T-helper 1 cell (primary cell): ENCODE measurements around the gene BLMH.
"Not testable (repeated sequence)": the region's sequence is repeated elsewhere in the genome, so short reads cannot be mapped to it uniquely, and the experiment has no call there.

Source experiments
- DNase-seq, 5 donors: peaks; one replicate each; pipeline ENCODE4 v3.0.0-alpha.2; 2012 to 2020

BLMH gene

GRCh38 chr17:30225919-30226553 is 65.7 kb downstream of the BLMH start:
- DNase-seq, result no peak

- DNase-seq, result no peak
These were observed 66.6 kb downstream of the BLMH start for GRCh38 chr17:30225112-30225511.

- no peak for DNase-seq
These were observed 67.3 kb downstream of the BLMH start for GRCh38 chr17:30224419-30224960.

GRCh38 chr17:30222721-30223175 is 69.0 kb downstream of the BLMH start:
- DNase-seq, result no peak

GRCh38 chr17:30222251-30222650 is 69.5 kb downstream of the BLMH start:
- no peak for DNase-seq

- no peak for DNase-seq
These were observed 70.4 kb downstream of the BLMH start for GRCh38 chr17:30221346-30221745.

- DNase-seq, result no peak
These were observed 71.3 kb downstream of the BLMH start for GRCh38 chr17:30220414-30220813.

GRCh38 chr17:30219833-30220232 is 71.9 kb downstream of the BLMH start:
- no peak for DNase-seq

GRCh38 chr17:30219315-30219714 is 72.4 kb downstream of the BLMH start:
- no peak for DNase-seq

GRCh38 chr17:30218799-30219198 is 72.9 kb downstream of the BLMH start:
- DNase-seq, result no peak

- DNase-seq, result no peak
These were observed 73.9 kb downstream of the BLMH start for GRCh38 chr17:30217746-30218245.

- no peak for DNase-seq
These were observed 74.7 kb downstream of the BLMH start for GRCh38 chr17:30217054-30217453.

- DNase-seq, result no peak
These were observed 79.0 kb downstream of the BLMH start for GRCh38 chr17:30212750-30213149.

GRCh38 chr17:30211371-30211770 is 80.4 kb downstream of the BLMH start:
- DNase-seq, result no peak

- DNase-seq, result no peak
These were observed 80.8 kb downstream of the BLMH start for GRCh38 chr17:30210901-30211300.

GRCh38 chr17:30210366-30210765 is 81.4 kb downstream of the BLMH start:
- DNase-seq, result no peak

- no peak for DNase-seq
These were observed 81.8 kb downstream of the BLMH start for GRCh38 chr17:30209930-30210329.

GRCh38 chr17:30208214-30208613 is 83.5 kb downstream of the BLMH start:
- no peak for DNase-seq

- DNase-seq, result no peak
These were observed 84.1 kb downstream of the BLMH start for GRCh38 chr17:30207655-30208054.

- DNase-seq, result no peak
These were observed 88.2 kb downstream of the BLMH start for GRCh38 chr17:30203471-30203981.

GRCh38 chr17:30200656-30201055 is 91.1 kb downstream of the BLMH start:
- DNase-seq, result not testable (repeated sequence)

- DNase-seq, result no peak
These were observed 91.6 kb downstream of the BLMH start for GRCh38 chr17:30200106-30200505.

GRCh38 chr17:30199600-30199999 is 92.1 kb downstream of the BLMH start:
- no peak for DNase-seq
